GM12878 (cell line): ENCODE measurements around the gene MACF1. TPM values are rescaled to one million over a fixed set of nuclear protein-coding genes. Genes with fewer than 3 reads are reported as not detected.

Source experiments
- ATAC-seq: fragments of 200-7000 bp; cut with Tn5 transposase; 3 replicates; pipeline ENCODE4 v1.9.1; 2020; ENCODE audit warnings: mild to moderate bottlenecking, moderate library complexity
- BruUV-seq: library from RNA; stranded (reverse); fragments of 400-500 nt; replicated peaks from 2 replicates; lab custom pipeline; 2021; lab: Mats Ljungman, UMichigan
- CTCF ChIA-PET: fragments of 300-600 bp; sonication (Branson Sonifier 250); formaldehyde crosslinking; extraction: SDS; loops from one replicate; lab custom pipeline; 2021; ENCODE audit warnings: inconsistent platforms; lab: Yijun Ruan, JAX
- POLR2A ChIA-PET: fragments of 350-600 bp; formaldehyde crosslinking; extraction: SDS; loops from one replicate; lab custom pipeline; 2021; ENCODE audit warnings: inconsistent platforms; lab: Charles Lee
- RAD21 ChIA-PET: fragments of 300-600 bp; sonication (Branson Sonifier 250); formaldehyde crosslinking; loops from one replicate; lab custom pipeline; 2023; ENCODE audit warnings: antibody characterized with exemption; ENCODE audit not compliant: unreplicated experiment; lab: Charles Lee
- SMC1A ChIA-PET: fragments of 300-600 bp; sonication (Branson Sonifier 250); formaldehyde crosslinking; loops from one replicate; lab custom pipeline; 2023; ENCODE audit not compliant: unreplicated experiment, uncharacterized antibody; lab: Charles Lee
- DNase-seq: peaks from one replicate; pipeline ENCODE4 v3.0.0-alpha.2; 2011; ENCODE audit warnings: low read depth, low spot score
- FAIRE-seq: peaks from 3 replicates; lab custom pipeline; 2011; peaks lifted over from hg19 to GRCh38; lab: Jason Lieb, UNC
- H2AFZ ChIP-seq: 2 replicates; pipeline ENCODE4 v1.6.0; 2011; ENCODE audit warnings: low read depth, low read length, control low read depth; ENCODE audit not compliant: control insufficient read depth
- H3K27ac ChIP-seq: 2 replicates; pipeline ENCODE4 v1.5.1; 2011; ENCODE audit warnings: control low read depth; ENCODE audit not compliant: control insufficient read depth, insufficient read depth
- H3K27me3 ChIP-seq, 2 experiments: replicated peaks in 1 of 2; 2 replicates each; pipeline versions ENCODE4 v1.6.0 to v1.6.1; 2011; ENCODE audit warnings: low read length in 1 of 2; ENCODE audit not compliant: control insufficient read depth in 2 of 2, insufficient read depth in 2 of 2
- H3K36me3 ChIP-seq, 2 experiments: 2 replicates each; pipeline ENCODE4 v1.5.1; 2011; ENCODE audit warnings: low read length in 1 of 2; ENCODE audit not compliant: control insufficient read depth in 2 of 2, insufficient read depth in 2 of 2
- H3K4me1 ChIP-seq: 2 replicates; pipeline ENCODE4 v1.6.1; 2011; ENCODE audit warnings: mild to moderate bottlenecking, low read length, moderate library complexity, mixed read lengths; ENCODE audit not compliant: control insufficient read depth, insufficient read depth
- H3K4me2 ChIP-seq: 2 replicates; pipeline ENCODE4 v1.6.0; 2011; ENCODE audit warnings: control low read depth; ENCODE audit not compliant: control insufficient read depth, insufficient read depth
- H3K4me3 ChIP-seq: fragments of 200-600 bp; sonication (generic); 2 replicates; pipeline ENCODE4 v1.5.1; 2016
- H3K79me2 ChIP-seq: 2 replicates; pipeline ENCODE4 v1.6.0; 2011; ENCODE audit warnings: low read length; ENCODE audit not compliant: control insufficient read depth, insufficient read depth
- H3K9ac ChIP-seq: 2 replicates; pipeline ENCODE4 v1.8.0; 2011; ENCODE audit warnings: low read length, control low read depth, mixed read lengths; ENCODE audit not compliant: control insufficient read depth, insufficient read depth
- H3K9me3 ChIP-seq: replicated peaks from 3 replicates; pipeline ENCODE4 v1.5.1; 2011; ENCODE audit warnings: mild to moderate bottlenecking, low read length; ENCODE audit not compliant: control insufficient read depth, insufficient read depth
- H4K20me1 ChIP-seq: 2 replicates; pipeline ENCODE4 v1.6.0; 2011; ENCODE audit not compliant: control insufficient read depth, insufficient read depth
- CHD1 ChIP-seq: IDR thresholded peaks from 2 replicates; pipeline ENCODE4 v1.6.1; 2012; ENCODE audit warnings: low read depth, low read length, improper control_type of control experiment
- CTCF ChIP-seq, 3 experiments: IDR thresholded peaks in 2 of 3; conservative IDR thresholded peaks in 1 of 3; 2 replicates each; pipeline ENCODE4 v1.5.1; 2011; ENCODE audit warnings: low read depth in 3 of 3, low read length in 3 of 3, mild to moderate bottlenecking in 3 of 3, control low read depth in 2 of 3, moderate library complexity in 2 of 3, inconsistent platforms in 1 of 3, mixed read lengths in 1 of 3; ENCODE audit not compliant: control insufficient read depth in 2 of 3, insufficient read depth in 1 of 3; ENCODE audit errors: extremely low read depth in 1 of 3
- EED ChIP-seq: sonication (generic); IDR thresholded peaks from 2 replicates; pipeline ENCODE4 v1.6.1; 2016; ENCODE audit warnings: antibody characterized with exemption, low read depth
- KLF5 ChIP-seq: fragments of 450-650 bp; IDR thresholded peaks from 2 replicates; pipeline ENCODE4 v1.6.1; 2014; ENCODE audit warnings: mild to moderate bottlenecking; ENCODE audit not compliant: partially characterized antibody
- RAD21 ChIP-seq: IDR thresholded peaks from 2 replicates; pipeline ENCODE4 v1.6.1; 2011; ENCODE audit warnings: mild to moderate bottlenecking, low read depth, low read length, moderate library complexity; ENCODE audit not compliant: insufficient read depth
- RUNX3 ChIP-seq: IDR thresholded peaks from 2 replicates; pipeline ENCODE4 v1.6.1; 2012; ENCODE audit warnings: low read length, inconsistent platforms
- SMC3 ChIP-seq: IDR thresholded peaks from 2 replicates; pipeline ENCODE4 v1.6.1; 2011; ENCODE audit warnings: low read length, improper control_type of control experiment, borderline replicate concordance
- ZBTB33 ChIP-seq: fragments of 450-650 bp; IDR thresholded peaks from 2 replicates; pipeline ENCODE4 v1.6.1; 2017; ENCODE audit warnings: mild to moderate bottlenecking
- WGBS: methylation state at CpG from one replicate; pipeline ENCODE4 v1.1.6; 2016; ENCODE audit warnings: low lambda C conversion rate; ENCODE audit not compliant: insufficient replicate concordance, insufficient coverage; ENCODE audit errors: missing lambda C conversion rate; 5-methylcytosine and 5-hydroxymethylcytosine counted together
- in situ Hi-C: fragments of 300-500 bp; cut with MboI; formaldehyde crosslinking; loops from 9 replicates; pipeline ENCODE4 v1.14.3; 2018; ENCODE audit warnings: mixed read lengths
- intact Hi-C: fragments of 100-400 bp; cut with micrococcal nuclease; formaldehyde crosslinking; loops from one replicate; pipeline ENCODE4 v1.14.2; 2022; ENCODE audit not compliant: unreplicated experiment
- polyA plus RNA-seq, 11 experiments: library from polyadenylated mRNA; depleted of rRNA in 4 of 11; unstranded in 6 of 11; stranded (reverse) in 5 of 11; fragments of >200 nt; fragmentation: Nextera tagmentation in 4 of 11; fragmentation: Illumina TruSeq in 1 of 11; extraction: Ambion mirVana in 4 of 11; extraction: Trizol in 1 of 11; gene quantifications; 1 replicate in 1 of 11; 2 replicates in 10 of 11; pipeline versions ENCODE4 v1.2.1 to v1.2.3, GENCODE V29; 2011 to 2016; ENCODE audit warnings: inconsistent platforms in 2 of 11, missing spikeins in 2 of 11, low read depth in 1 of 11
- total RNA-seq, 4 experiments: library from RNA; depleted of rRNA in 3 of 4; stranded (reverse); fragments of >200 nt in 3 of 4; fragmentation: Illumina TruSeq in 1 of 4; extraction: Trizol in 1 of 4; gene quantifications; 2 replicates each; pipeline versions ENCODE4 v1.2.1 to v1.2.3, GENCODE V29; 2013 to 2021

The MACF1 gene
- total and polyA plus RNA-seq, 10 of the 15 experiments (the other 5 are each of a cell fraction or from before 2014, with no cell fraction given) = 15.5 to 201 (median 76.9) TPM

GRCh38 chr1:39410915-39411436 is 206.5 kb downstream of the MACF1 start:
- RAD21 ChIA-PET = interaction anchor here (0.6 to 2.4 kb wide), 16 partner anchors 11 to 312 kb away, joined by 3 to 10 read pairs (median 4); no protein-coding TSS in a partner anchor
- intact Hi-C loops = no loop called here

More at GRCh38 chr1:39410915-39411436, 206.5 kb downstream of the MACF1 start:
- in situ Hi-C loops = no loop called here
- Histone ChIP-seq H3K4me1 (peaks cover 33% of the 10 kb centered on the region), H3K27ac (no peak overlapping the region), H2AFZ (no peak overlapping the region), H3K4me2 (no peak overlapping the region), H3K9me3 (no peaks in the 10 kb centered on the region), H3K27me3 (no peaks in the 10 kb centered on the region), H3K9ac (no peak overlapping the region), H3K79me2 (peaks cover 6% of the 10 kb centered on the region), H3K4me3 (no peak overlapping the region), H3K36me3 (peaks cover 2 to 6% of the 10 kb centered on the region in 2 experiments), H4K20me1 (peaks cover 6% of the 10 kb centered on the region; the same call in 1 of the 2 replicates)
- peak; percentile 39; the same call in 1 of the 2 replicates for TF ChIP-seq SMC3
- no peak for TF ChIP-seq KLF5
- no peak for TF ChIP-seq CHD1
- peak; percentile 65 to 70 (median 68) for TF ChIP-seq CTCF (IDR thresholded peaks at IDR 0.05 in 2 of 3, conservative IDR thresholded peaks at IDR 0.05 in 1 of 3; ENCODE audit: control insufficient read depth in 2 of 3, extremely low read depth in 1 of 3, insufficient read depth in 1 of 3, low read depth in 3 of 3, low read length in 3 of 3)
- TF ChIP-seq RUNX3 = 0 out of 2 replicates have a peak, but pooled peaks have one; percentile 2
- no peak for TF ChIP-seq ZBTB33
- peak; percentile 65 for TF ChIP-seq RAD21
- 0 out of 2 replicates have a peak, but pooled peaks have one; percentile 25 for TF ChIP-seq EED
- ATAC-seq = peak; percentile 44
- POLR2A ChIA-PET = interaction anchor here (1.0 kb wide), 1 partner anchor 12 kb away, joined by 3 read pairs; no protein-coding TSS in a partner anchor
- BruUV-seq = no TSS peak
- 45% methylated on average over 3 of the region's 3 CpGs for WGBS
- SMC1A ChIA-PET = interaction anchor here (0.7 to 2.9 kb wide), 24 partner anchors 8 to 312 kb away, joined by 3 to 19 read pairs (median 5); no protein-coding TSS in a partner anchor
- no peak for DNase-seq
- CTCF ChIA-PET = interaction anchor here (0.7 to 3.7 kb wide), 28 partner anchors 9 to 312 kb away, joined by 3 to 23 read pairs (median 4); no protein-coding TSS in a partner anchor
- peak; percentile 85 for FAIRE-seq
